OCI-LY7 (cell line): ENCODE measurements around the gene ARHGEF39. TPM values are rescaled to one million over a fixed set of nuclear protein-coding genes. Genes with fewer than 3 reads are reported as not detected.

Source experiments
- BruUV-seq: library from RNA; stranded (reverse); fragments of 400-500 nt; replicated peaks from 2 replicates; lab custom pipeline; 2021; lab: Mats Ljungman, UMichigan
- CTCF ChIA-PET: fragments of 300-600 bp; sonication (Branson Sonifier 250); formaldehyde crosslinking; loops from one replicate; lab custom pipeline; 2022; ENCODE audit warnings: antibody characterized with exemption; ENCODE audit not compliant: unreplicated experiment; lab: Charles Lee
- POLR2A ChIA-PET: fragments of 300-600 bp; sonication (Branson Sonifier 250); formaldehyde crosslinking; loops from one replicate; lab custom pipeline; 2022; ENCODE audit warnings: antibody characterized with exemption; lab: Charles Lee
- DNase-seq: peaks from one replicate; pipeline ENCODE4 v3.0.0-alpha.2; 2015; ENCODE audit warnings: low spot score
- H2AFZ ChIP-seq: fragments of 200-600 bp; sonication (generic), shearing (Covaris generic); 2 replicates; pipeline ENCODE4 v1.6.1; 2014; ENCODE audit warnings: mild to moderate bottlenecking, antibody characterized with exemption, low read length, moderate library complexity
- H3K27ac ChIP-seq: fragments of 200-600 bp; sonication (generic); 2 replicates; pipeline ENCODE4 v1.5.1; 2014; ENCODE audit warnings: mixed run types, low read depth, mild to moderate bottlenecking, moderate library complexity, low read length, inconsistent platforms; ENCODE audit not compliant: poor library complexity, severe bottlenecking
- H3K36me3 ChIP-seq: fragments of 200-600 bp; sonication (generic); 2 replicates; pipeline ENCODE4 v1.6.1; 2014; ENCODE audit warnings: mild to moderate bottlenecking, antibody characterized with exemption, low read length, moderate library complexity, mixed read lengths; ENCODE audit not compliant: insufficient read depth
- H3K4me1 ChIP-seq: fragments of 200-600 bp; sonication (generic); 2 replicates; pipeline ENCODE4 v1.5.1; 2014; ENCODE audit warnings: mild to moderate bottlenecking, low read length; ENCODE audit not compliant: insufficient read depth, poor library complexity, severe bottlenecking
- H3K4me2 ChIP-seq: fragments of 200-600 bp; sonication (generic); 2 replicates; pipeline ENCODE4 v1.6.1; 2014; ENCODE audit warnings: mild to moderate bottlenecking, low read length
- H3K4me3 ChIP-seq: fragments of 200-600 bp; sonication (generic); 2 replicates; pipeline ENCODE4 v1.5.1; 2014; ENCODE audit warnings: mild to moderate bottlenecking, low read depth, low read length; ENCODE audit not compliant: poor library complexity, severe bottlenecking
- H3K79me2 ChIP-seq: fragments of 200-600 bp; sonication (generic); 2 replicates; pipeline ENCODE4 v1.6.1; 2016; ENCODE audit warnings: low read depth, mild to moderate bottlenecking, low read length, moderate library complexity, mixed read lengths; ENCODE audit not compliant: insufficient read depth
- H3K9me2 ChIP-seq: fragments of 200-600 bp; sonication (generic); 2 replicates; pipeline ENCODE4 v1.6.1; 2016; ENCODE audit warnings: mild to moderate bottlenecking, low read length, mixed read lengths; ENCODE audit not compliant: insufficient read depth
- H3K9me3 ChIP-seq: fragments of 200-600 bp; sonication (generic); 2 replicates; pipeline ENCODE4 v1.6.1; 2014; ENCODE audit warnings: mild to moderate bottlenecking, mixed run types, low read length, mixed read lengths
- H4K20me1 ChIP-seq: fragments of 200-600 bp; sonication (generic); 2 replicates; pipeline ENCODE4 v1.6.1; 2014; ENCODE audit warnings: mild to moderate bottlenecking, antibody characterized with exemption, low read length, moderate library complexity, mixed read lengths; ENCODE audit not compliant: insufficient read depth
- EZH2phosphoT487 ChIP-seq: fragments of 200-600 bp; sonication (generic); IDR thresholded peaks from 2 replicates; pipeline ENCODE4 v1.6.1; 2018; ENCODE audit warnings: low read depth, borderline replicate concordance, mild to moderate bottlenecking, mixed run types, antibody characterized with exemption, low read length, moderate library complexity, mixed read lengths
- intact Hi-C: fragments of 100-400 bp; cut with micrococcal nuclease; formaldehyde crosslinking; loops from one replicate; pipeline ENCODE4 v1.10.0; 2022; ENCODE audit not compliant: unreplicated experiment
- total RNA-seq, 2 experiments: library from RNA; depleted of rRNA in 1 of 2; stranded (reverse); fragments of >200 nt in 1 of 2; shearing (Covaris generic) in 1 of 2; gene quantifications; 2 replicates each; pipeline ENCODE4 v1.2.3, GENCODE V29; 2014 to 2022
- TF ChIP-seq, protein P1 (sequence below): fragments of 200-600 bp; sonication (generic); conservative IDR thresholded peaks from 2 replicates; pipeline ENCODE4 v1.5.1; 2014; ENCODE audit warnings: mild to moderate bottlenecking, antibody characterized with exemption, low read length, moderate library complexity, mixed read lengths

Gene ARHGEF39
- total RNA-seq, 2 experiments from 2014 or later, result 30.8 to 48.1 TPM

DNA sequence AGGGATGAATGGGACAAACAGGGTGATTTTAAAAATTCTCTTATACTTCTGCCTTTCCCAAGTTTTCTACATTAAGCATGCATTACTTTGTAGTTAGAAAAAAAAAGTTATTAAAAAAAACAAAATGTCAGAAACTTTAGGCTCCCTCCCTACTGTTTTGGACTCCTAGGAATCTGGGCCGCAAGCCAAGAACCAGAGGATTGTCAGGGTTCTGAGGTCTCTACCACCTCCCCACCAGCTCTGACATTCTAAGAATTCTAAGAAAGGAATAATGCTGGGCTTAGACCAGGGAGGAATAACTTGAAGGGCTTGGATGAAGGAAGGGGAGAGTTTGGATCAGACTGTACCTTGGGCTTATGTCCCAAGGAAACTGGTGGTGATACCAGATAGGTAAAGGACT is 1.1 kb upstream of the ARHGEF39 start:
- BruUV-seq, result no TSS peak
- H4K20me1 ChIP-seq, result no peaks in the 10 kb centered on the region
- DNase-seq, result no peak
- H3K9me3 ChIP-seq, result no peaks in the 10 kb centered on the region
- peaks cover 24% of the 10 kb centered on the region for H3K36me3 ChIP-seq
- intact Hi-C loops, result no loop called here
- H3K79me2 ChIP-seq, result peaks cover 14% of the 10 kb centered on the region; the same call in 1 of the 2 replicates
- TF ChIP-seq, protein P1, sequence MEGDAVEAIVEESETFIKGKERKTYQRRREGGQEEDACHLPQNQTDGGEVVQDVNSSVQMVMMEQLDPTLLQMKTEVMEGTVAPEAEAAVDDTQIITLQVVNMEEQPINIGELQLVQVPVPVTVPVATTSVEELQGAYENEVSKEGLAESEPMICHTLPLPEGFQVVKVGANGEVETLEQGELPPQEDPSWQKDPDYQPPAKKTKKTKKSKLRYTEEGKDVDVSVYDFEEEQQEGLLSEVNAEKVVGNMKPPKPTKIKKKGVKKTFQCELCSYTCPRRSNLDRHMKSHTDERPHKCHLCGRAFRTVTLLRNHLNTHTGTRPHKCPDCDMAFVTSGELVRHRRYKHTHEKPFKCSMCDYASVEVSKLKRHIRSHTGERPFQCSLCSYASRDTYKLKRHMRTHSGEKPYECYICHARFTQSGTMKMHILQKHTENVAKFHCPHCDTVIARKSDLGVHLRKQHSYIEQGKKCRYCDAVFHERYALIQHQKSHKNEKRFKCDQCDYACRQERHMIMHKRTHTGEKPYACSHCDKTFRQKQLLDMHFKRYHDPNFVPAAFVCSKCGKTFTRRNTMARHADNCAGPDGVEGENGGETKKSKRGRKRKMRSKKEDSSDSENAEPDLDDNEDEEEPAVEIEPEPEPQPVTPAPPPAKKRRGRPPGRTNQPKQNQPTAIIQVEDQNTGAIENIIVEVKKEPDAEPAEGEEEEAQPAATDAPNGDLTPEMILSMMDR, result no peak
- TF ChIP-seq EZH2phosphoT487, result no peak
- ChIA-PET CTCF (interaction anchor here (2.0 kb wide), 1 partner anchor 62 kb away, joined by 13 read pairs; no protein-coding TSS in a partner anchor), POLR2A (interaction anchor here (0.7 to 3.4 kb wide), 10 partner anchors 8 to 1744 kb away, joined by 3 to 27 read pairs (median 9); partner anchors contain the start of genes CA9 and SIT1)
- no peaks in the 10 kb centered on the region for H3K9me2 ChIP-seq
- H3K4me3 ChIP-seq, result peak overlapping the region; percentile 1
- H3K27ac ChIP-seq, result no peak overlapping the region
- no peak overlapping the region for H2AFZ ChIP-seq
- peak overlapping the region; percentile 99 for H3K4me2 ChIP-seq
- peaks cover 50% of the 10 kb centered on the region for H3K4me1 ChIP-seq

DNA sequence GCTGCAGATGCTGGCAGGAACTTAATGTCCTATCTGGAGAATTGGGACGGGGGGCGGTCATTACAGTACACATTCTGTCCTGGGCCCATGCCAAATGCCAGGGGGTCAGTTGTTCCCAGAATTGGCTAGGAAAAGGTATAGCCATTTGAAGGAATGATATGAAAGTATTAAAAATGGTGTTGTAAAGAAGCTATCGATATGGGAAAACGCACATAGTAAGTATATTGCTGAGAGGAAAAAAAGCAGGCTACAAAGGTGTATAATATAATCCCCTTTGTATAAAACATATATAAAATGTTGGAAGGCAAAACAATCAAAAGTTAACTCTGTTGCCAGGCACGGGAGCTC is 450 bp upstream of the ARHGEF39 start:
- ChIA-PET POLR2A (interaction anchor here (0.7 to 5.5 kb wide), 17 partner anchors 9 to 576 kb away, joined by 3 to 28 read pairs (median 5); partner anchors contain the start of genes CA9, CD72 and SIT1), CTCF (interaction anchor here (1.3 to 2.0 kb wide), 3 partner anchors 48 to 66 kb away, joined by 3 to 13 read pairs (median 4); no protein-coding TSS in a partner anchor)
- intact Hi-C loops, result no loop called here
- no peak for TF ChIP-seq EZH2phosphoT487
- TF ChIP-seq, protein P1, result no peak
- no peak for DNase-seq
- Histone ChIP-seq H2AFZ (peak overlapping the region; percentile 65), H3K27ac (peak overlapping the region; percentile 85), H4K20me1 (no peaks in the 10 kb centered on the region), H3K4me2 (peak overlapping the region; percentile 99), H3K4me3 (peak overlapping the region; percentile 78), H3K9me3 (no peaks in the 10 kb centered on the region), H3K4me1 (peaks cover 56% of the 10 kb centered on the region), H3K36me3 (peaks cover 30% of the 10 kb centered on the region), H3K79me2 (peaks cover 14% of the 10 kb centered on the region; the same call in 1 of the 2 replicates), H3K9me2 (no peaks in the 10 kb centered on the region)
- BruUV-seq, result no TSS peak

DNA sequence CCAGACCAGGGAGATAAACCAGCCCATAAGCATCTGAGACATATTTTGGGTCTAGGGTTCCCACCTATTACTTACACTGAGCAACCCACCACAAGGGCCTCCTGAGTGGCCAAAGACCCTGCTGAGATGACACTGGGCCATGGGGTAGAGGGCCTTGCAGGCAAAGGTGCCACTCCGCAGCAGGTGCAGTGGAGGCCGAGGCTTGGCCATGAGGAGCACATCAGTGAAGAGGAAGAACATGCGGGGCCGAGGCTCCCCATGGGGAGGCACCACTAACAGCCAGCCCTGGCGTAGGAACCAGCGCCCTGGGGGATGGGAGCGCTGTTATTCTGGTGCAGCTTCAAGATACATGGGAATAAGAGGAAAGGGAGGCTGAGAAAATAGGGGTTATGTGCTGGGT is 2.6 kb downstream of the ARHGEF39 start:
- no peaks in the 10 kb centered on the region for H3K9me2 ChIP-seq
- no peak for DNase-seq
- CTCF ChIA-PET, result no interaction called here
- BruUV-seq, result no TSS peak
- peak overlapping the region; percentile 99 for H3K4me2 ChIP-seq
- H3K79me2 ChIP-seq, result peaks cover 28% of the 10 kb centered on the region; the same call in 1 of the 2 replicates
- H3K4me3 ChIP-seq, result no peak overlapping the region
- H3K27ac ChIP-seq, result peak overlapping the region; percentile 85
- 0 out of 2 replicates have a peak, but pooled peaks cover 5% of the 10 kb centered on the region for H4K20me1 ChIP-seq
- TF ChIP-seq EZH2phosphoT487, result no peak
- TF ChIP-seq, protein P1, result no peak
- H3K4me1 ChIP-seq, result peaks cover 78% of the 10 kb centered on the region
- peaks cover 35% of the 10 kb centered on the region for H3K36me3 ChIP-seq
- H2AFZ ChIP-seq, result no peak overlapping the region
- POLR2A ChIA-PET, result interaction anchor here (1.4 to 5.5 kb wide), 3 partner anchors 13 to 44 kb away, joined by 3 to 28 read pairs (median 3); partner anchors contain the start of gene CD72
- H3K9me3 ChIP-seq, result no peaks in the 10 kb centered on the region
- intact Hi-C loops, result no loop called here
